GM18511 (cell line): ENCODE data around the gene CUL1.
"Not testable (repeated sequence)": the region's sequence is repeated elsewhere in the genome, so short reads cannot be mapped to it uniquely, and the experiment has no call there.

Source experiments
- ATAC-seq: cut with Tn5 transposase; IDR thresholded peaks from one replicate; pipeline ENCODE4 v1.9.1; 2021; ENCODE audit warnings: mild to moderate bottlenecking, moderate library complexity; ENCODE audit not compliant: unreplicated experiment

The CUL1 gene

GRCh38 chr7:148696787-148697186, 1.9 kb upstream of the CUL1 start:
- no peak for ATAC-seq

DNA sequence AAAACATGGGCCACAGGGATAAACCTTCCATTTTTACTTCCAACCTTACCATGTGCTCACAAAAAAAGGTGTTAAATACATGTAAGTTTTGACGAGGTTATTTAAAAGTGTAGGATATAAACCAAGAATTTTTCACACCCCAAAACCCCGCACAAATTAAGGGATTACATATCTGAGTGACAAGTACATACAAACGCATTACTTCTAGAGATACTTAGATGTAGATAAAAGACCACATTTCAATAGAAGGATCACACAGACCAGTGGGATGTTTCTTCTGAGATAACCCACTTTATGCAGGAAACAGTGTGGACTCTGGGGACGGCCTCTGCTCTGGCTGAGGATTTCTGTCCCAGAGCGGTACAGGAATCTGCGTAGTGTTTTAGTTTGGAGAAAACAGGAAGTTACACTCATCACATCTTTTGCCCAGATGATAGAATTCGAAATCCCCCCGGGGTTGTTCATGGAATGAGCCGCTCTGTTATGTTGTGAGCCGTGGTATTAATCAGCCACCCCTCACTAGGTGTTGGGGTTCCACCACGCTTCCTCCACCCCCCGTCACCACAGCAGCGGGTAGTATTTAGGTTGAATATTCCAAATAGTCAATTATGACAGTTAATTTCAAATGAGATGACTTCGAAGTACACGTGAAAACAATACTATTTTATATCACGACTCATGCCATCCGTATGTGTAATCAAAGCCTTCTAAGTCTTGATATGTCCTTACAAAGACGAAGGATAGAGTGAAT, 1.3 kb upstream of the CUL1 start:
- ATAC-seq: no peak

DNA sequence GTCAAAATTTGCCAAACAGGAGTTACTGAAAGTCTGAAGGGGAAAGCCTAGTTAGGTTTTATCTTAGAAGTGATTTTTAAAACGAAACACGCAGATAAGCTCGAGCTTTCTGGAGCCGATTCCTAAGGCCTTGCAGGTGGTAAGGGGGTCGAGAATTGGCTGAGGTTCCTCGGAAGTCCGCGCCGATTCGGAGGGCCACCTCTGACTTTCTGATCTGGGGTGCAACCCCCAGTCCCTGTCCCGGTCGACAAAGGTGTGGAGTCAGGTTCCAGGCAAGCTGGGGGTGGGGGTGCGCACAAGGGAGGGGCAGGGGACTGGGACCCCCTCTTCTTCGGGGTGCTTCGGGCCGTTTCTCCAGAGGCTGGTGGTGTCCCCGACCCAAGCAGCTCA, 701 bp upstream of the CUL1 start:
- ATAC-seq: peak; percentile 12

GRCh38 chr7:148699024-148699781, 500 bp downstream of the CUL1 start:
- peak; percentile 40 for ATAC-seq

DNA sequence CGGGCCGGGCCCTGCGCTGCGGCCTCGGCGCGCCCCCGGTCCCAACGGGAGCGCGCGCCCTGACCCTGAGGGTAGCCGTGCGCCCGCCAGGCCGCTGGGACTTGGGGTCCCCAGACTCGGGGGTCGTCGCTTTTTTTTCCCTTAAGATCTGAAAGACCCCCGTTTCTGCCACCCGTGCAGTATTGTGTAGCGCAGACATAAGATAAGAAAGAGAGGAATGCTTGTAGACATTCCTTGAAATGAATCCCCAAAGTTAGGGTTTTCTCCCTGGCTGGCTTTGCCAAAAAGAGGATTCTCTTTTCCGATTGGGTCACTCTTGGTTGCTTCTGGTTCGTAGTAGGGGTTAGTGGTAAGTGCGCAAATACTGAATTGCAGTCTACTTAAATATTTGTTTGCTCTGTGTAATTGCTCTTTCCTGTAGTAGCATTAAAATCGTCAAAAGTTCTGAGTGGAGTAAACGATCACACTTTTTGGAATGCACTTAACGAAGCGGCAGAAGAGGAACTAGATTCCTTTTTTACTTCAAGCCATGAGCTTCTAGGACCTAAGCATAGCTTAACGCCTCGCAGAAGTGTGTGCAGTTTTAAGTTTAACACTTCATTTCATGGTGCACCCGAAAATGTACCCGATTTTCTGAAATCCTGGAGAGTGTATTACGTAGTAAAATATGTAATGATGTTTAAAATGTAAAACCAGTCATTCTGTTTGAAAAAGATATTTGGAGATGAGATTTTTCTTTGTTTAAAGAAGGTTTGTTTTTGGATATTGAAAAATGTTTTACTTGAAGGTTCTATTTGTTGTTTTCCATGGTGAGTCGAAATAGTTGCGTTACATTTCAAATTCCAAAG, 1.3 kb downstream of the CUL1 start:
- ATAC-seq: no peak

DNA sequence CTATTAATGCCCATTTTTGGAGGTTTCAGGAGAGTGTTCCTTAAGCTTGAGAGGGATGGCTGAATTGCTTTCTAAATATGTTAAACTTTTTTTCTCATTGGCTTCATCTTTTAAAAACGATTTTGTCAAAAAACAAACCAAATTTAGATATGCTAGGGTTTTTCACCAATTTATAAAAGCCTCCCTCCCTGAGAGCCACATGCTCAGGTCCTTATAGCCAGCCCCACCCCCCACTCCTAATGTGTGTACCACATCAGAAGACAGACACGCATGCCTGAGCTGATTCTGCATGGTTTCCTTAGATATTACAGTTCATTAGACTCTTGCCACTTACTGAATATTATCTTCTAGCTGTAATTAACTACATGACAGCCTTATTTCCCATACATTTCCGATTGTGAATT, 2.0 kb downstream of the CUL1 start:
- no peak for ATAC-seq

- no peak for ATAC-seq
These were observed 2.7 kb downstream of the CUL1 start for GRCh38 chr7:148701414-148701813.

GRCh38 chr7:148702876-148703670, 4.4 kb downstream of the CUL1 start:
- no peak for ATAC-seq

GRCh38 chr7:148703671-148703962, 4.9 kb downstream of the CUL1 start:
- ATAC-seq: not testable (repeated sequence)

DNA sequence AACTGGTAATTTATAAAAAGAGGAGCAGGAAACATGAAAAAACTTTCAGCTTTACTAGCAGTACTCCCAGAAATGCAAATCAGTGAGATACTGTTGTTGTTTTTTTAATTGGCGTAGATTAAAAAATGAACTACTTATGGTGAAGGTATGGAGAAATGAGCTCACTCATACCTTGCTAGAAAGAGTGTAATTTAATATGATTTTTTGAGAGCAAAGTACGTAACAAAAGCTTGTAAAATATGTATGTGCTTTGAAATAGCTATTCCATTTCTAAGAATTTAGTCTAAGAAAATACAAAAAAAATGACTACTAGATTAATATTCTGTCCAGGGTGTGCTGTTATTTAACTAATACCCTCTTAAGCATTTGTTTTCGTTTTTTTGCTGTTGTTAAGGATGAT, 5.5 kb downstream of the CUL1 start:
- ATAC-seq: no peak

DNA sequence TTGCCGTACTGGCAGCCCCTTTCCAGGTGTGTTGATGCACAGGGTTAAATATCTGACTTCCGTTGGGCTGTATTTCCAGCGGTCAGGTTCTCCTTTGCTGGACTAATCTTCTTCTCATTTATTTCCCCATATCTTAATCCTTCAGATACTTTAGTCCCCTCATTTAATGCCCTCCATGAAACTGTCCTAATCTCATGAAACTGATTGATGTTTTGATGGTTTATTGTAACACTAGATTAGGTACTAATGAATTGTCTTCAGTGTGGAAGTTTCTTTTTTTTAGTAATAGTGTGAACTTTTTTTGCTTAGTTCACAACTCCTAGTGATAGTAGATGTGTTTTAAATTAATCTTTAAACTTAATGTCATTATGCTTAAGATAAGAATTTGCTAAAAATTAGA, 6.3 kb downstream of the CUL1 start:
- ATAC-seq: no peak

DNA sequence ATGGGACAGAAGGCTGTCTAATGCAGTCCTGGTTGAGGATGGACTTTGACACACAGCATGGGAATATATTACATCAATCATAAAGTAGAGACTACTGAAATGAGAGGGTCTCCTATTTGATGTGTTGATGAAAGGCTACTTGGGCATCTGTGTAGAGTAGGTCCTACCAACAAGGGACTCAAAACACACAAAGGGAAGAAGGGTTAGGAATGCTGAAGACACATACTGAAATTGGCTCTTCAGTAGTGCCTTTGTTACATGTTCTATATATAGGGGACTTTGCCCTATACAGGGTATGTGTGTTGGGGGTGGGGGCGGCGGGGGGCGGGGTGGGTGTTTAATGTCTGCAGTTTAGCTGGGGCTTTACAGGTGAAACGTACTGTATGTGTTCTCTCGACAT, 7.7 kb downstream of the CUL1 start:
- ATAC-seq: no peak

DNA sequence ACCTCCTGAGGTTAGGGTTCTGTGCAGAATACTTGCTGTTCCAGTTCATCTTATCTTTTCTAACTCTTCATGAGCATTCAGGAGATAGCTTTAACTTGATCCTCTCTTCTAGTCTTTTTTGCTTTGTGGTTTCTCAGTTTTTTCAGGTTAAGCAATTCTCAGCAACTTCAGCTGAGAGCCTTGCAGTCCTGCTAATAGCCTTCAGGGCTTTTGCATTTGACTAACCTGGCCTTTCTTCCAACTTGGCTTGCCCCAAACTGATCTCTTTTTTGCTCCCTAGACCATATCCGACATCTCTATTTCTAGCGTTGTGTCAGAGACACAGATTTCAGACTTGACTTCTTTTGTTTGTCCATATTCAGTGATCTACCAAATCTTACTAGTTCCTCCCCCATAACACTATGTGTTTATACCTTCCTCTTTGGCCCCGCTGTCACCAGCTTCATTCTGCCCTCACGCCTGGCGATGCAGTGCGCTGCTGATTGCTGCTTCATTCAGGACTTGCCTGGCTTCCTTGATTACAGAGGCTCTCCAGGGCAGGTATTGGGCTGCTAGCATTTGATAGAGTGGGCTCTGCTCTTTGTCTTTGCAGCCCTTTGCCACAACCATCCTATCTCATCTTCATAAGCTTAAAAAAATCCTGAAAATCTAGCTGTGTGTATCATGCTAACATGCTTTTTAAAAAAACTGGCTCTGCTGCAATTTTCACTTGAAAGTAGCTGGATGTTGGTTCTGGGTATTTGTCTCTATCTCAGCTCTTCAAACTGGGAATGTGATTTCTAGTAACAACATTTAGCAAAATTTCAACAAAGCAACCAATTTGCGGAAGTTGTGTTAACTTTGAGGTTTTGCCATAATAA, 9.6 kb downstream of the CUL1 start:
- no peak for ATAC-seq

GRCh38 chr7:148709014-148709413, 10.3 kb downstream of the CUL1 start:
- ATAC-seq: no peak

- ATAC-seq: not testable (repeated sequence)
These were observed 11.7 kb downstream of the CUL1 start for GRCh38 chr7:148710426-148710825.

DNA sequence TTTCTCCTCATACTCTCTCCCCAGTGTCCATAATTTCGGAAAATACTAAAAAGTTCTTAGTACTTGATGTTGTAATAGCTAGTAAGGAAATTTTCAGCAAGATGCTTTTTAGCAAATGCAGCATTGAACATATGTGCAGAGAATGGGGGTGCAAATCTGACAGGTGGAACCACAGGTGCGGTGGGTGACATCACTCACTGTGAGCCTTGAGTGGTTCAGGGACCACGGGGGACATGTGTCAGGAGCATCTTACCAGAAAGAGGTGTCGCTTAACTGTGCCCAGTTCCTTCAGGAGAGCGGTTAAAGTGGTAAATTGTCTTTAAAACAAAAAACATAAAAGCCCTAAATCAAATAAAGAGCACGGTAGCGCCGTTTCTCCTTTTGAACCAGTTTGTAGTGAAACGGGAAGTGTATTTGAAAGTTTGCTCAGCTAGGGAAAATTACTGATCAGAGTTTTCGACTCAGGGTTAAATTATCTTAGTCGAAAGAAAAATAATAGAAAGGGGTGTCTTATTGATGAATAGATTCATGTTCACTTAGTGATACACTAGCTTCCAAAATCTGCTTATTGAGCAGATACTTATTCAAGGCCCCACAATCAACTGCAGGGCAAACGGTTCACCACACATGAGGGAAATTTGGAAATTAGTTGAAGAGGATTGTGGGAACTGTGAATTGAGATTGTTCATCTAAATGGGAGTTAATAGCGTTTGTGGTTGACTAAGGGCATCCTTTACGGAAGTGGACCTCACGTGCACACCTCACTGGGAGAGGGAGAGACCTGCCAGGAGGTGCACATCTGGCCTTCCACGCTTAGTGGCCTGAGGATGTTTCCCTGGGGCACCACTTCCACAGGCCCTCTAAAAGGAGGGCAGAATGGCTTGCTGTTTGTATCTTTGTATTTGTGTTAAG, 12.7 kb downstream of the CUL1 start:
- ATAC-seq: no peak

GRCh38 chr7:148712678-148713329, 14.1 kb downstream of the CUL1 start:
- peak; percentile 65 for ATAC-seq

GRCh38 chr7:148714498-148714897, 15.8 kb downstream of the CUL1 start:
- no peak for ATAC-seq
